ENCODE data around the gene ARHGEF19.
A peak's percentile ranks its signal among the peaks of the same experiment; 100 is the strongest.
"Not testable (repeated sequence)": the region's sequence is repeated elsewhere in the genome, so short reads cannot be mapped to it uniquely, and the experiment has no call there.

The ARHGEF19 gene

GRCh38 chr1:16202281-16203210 lies 9.9 kb downstream of the ARHGEF19 start:
- DNase-seq, result no peak

- no peak for DNase-seq
Observed at GRCh38 chr1:16199700-16200099, 12.8 kb downstream of the ARHGEF19 start.

GRCh38 chr1:16199157-16199501 lies 13.3 kb downstream of the ARHGEF19 start:
- DNase-seq, result no peak

- no peak for DNase-seq
Observed at GRCh38 chr1:16198444-16199156, 13.9 kb downstream of the ARHGEF19 start.

GRCh38 chr1:16196874-16197273 lies 15.6 kb downstream of the ARHGEF19 start:
- no peak for DNase-seq

- DNase-seq, result not testable (repeated sequence)
Observed at GRCh38 chr1:16196139-16196538, 16.3 kb downstream of the ARHGEF19 start.

GRCh38 chr1:16195518-16195905 lies 16.9 kb downstream of the ARHGEF19 start:
- no peak for DNase-seq

- no peak for DNase-seq
Observed at GRCh38 chr1:16191916-16192546, 20.4 kb downstream of the ARHGEF19 start.

GRCh38 chr1:16191309-16191708 lies 21.1 kb downstream of the ARHGEF19 start:
- DNase-seq, result no peak

- DNase-seq, result no peak
Observed at GRCh38 chr1:16189921-16190621, 22.4 kb downstream of the ARHGEF19 start.

GRCh38 chr1:16189003-16189402 lies 23.4 kb downstream of the ARHGEF19 start:
- no peak for DNase-seq

GRCh38 chr1:16187748-16188401 lies 24.6 kb downstream of the ARHGEF19 start:
- DNase-seq, result peak; percentile 83

- no peak for DNase-seq
Observed at GRCh38 chr1:16186655-16187235, 25.7 kb downstream of the ARHGEF19 start.

- peak; percentile 35 for DNase-seq
Observed at GRCh38 chr1:16184557-16185303, 27.7 kb downstream of the ARHGEF19 start.

GRCh38 chr1:16183765-16184556 lies 28.5 kb downstream of the ARHGEF19 start:
- no peak for DNase-seq

- no peak for DNase-seq
Observed at GRCh38 chr1:16183179-16183578, 29.3 kb downstream of the ARHGEF19 start.

- no peak for DNase-seq
Observed at GRCh38 chr1:16181887-16182719, 30.3 kb downstream of the ARHGEF19 start.

- DNase-seq, result no peak
Observed at GRCh38 chr1:16180291-16180824, 32.1 kb downstream of the ARHGEF19 start.
